Stimulated activated CD4-positive, alpha-beta T cell treated with anti-CD3 and anti-CD28 coated beads, Interleukin-4, amount 100 ng/mL, for 4 hours (primary cell): ENCODE data around the gene NAALAD2.
"Not testable (repeated sequence)": the region's sequence is repeated elsewhere in the genome, so short reads cannot be mapped to it uniquely, and the experiment has no call there.

Source experiments
- DNase-seq, 2 experiments: peaks; one replicate each; pipeline ENCODE4 v3.0.0-alpha.2; 2020

The NAALAD2 gene

GRCh38 chr11:90197377-90197776 is 62.9 kb downstream of the NAALAD2 start:
- no peak for DNase-seq

- no peak for DNase-seq
Observed at GRCh38 chr11:90202342-90202741, 67.9 kb downstream of the NAALAD2 start.

- no peak for DNase-seq
Observed at GRCh38 chr11:90204407-90204806, 69.9 kb downstream of the NAALAD2 start.

- peak in 1 of 2 experiments; percentile 6 for DNase-seq
Observed at GRCh38 chr11:90204832-90205646, 70.6 kb downstream of the NAALAD2 start.

- DNase-seq, result not testable (repeated sequence)
Observed at GRCh38 chr11:90207992-90208391, 73.5 kb downstream of the NAALAD2 start.

- no peak for DNase-seq
Observed at GRCh38 chr11:90208857-90209256, 74.4 kb downstream of the NAALAD2 start.

GRCh38 chr11:90213322-90213721 is 78.9 kb downstream of the NAALAD2 start:
- no peak for DNase-seq

GRCh38 chr11:90216611-90217010 is 82.1 kb downstream of the NAALAD2 start:
- DNase-seq, result no peak

GRCh38 chr11:90218606-90219005 is 84.1 kb downstream of the NAALAD2 start:
- no peak for DNase-seq

GRCh38 chr11:90219438-90219837 is 85.0 kb downstream of the NAALAD2 start:
- DNase-seq, result no peak

GRCh38 chr11:90220391-90220790 is 85.9 kb downstream of the NAALAD2 start:
- no peak for DNase-seq

GRCh38 chr11:90221803-90222458 is 87.5 kb downstream of the NAALAD2 start:
- no peak for DNase-seq

GRCh38 chr11:90222459-90223247 is 88.2 kb downstream of the NAALAD2 start, which contains the start of gene CHORDC1:
CHORDC1 (minus strand) TSS chr11:90223049; CDS start chr11:90222954, 95 bp downstream.
- peak; percentile 92 to 94 for DNase-seq

- DNase-seq, result no peak
Observed at GRCh38 chr11:90223248-90223585, 88.8 kb downstream of the NAALAD2 start.

- DNase-seq, result no peak
Observed at GRCh38 chr11:90228056-90228455, 93.6 kb downstream of the NAALAD2 start.

- no peak for DNase-seq
Observed at GRCh38 chr11:90229791-90230190, 95.3 kb downstream of the NAALAD2 start.

- no peak for DNase-seq
Observed at GRCh38 chr11:90234977-90235376, 100.5 kb downstream of the NAALAD2 start.

- no peak for DNase-seq
Observed at GRCh38 chr11:90235526-90235925, 101.1 kb downstream of the NAALAD2 start.

GRCh38 chr11:90237004-90237403 is 102.5 kb downstream of the NAALAD2 start:
- DNase-seq, result no peak

GRCh38 chr11:90239967-90240636 is 105.6 kb downstream of the NAALAD2 start:
- DNase-seq, result peak; percentile 37 to 61

- no peak for DNase-seq
Observed at GRCh38 chr11:90241414-90241813, 107.0 kb downstream of the NAALAD2 start.
